Trophoblast cell (in vitro differentiated cells and primary cell): Measurements from ENCODE around the gene POU2F1.

ENCODE experiments used
- DNase-seq, 2 donors: peaks; one replicate each; pipeline ENCODE4 v3.0.0-alpha.2; 2016
- H2AFZ ChIP-seq: 2 replicates; pipeline ENCODE4 v1.6.1; 2013; ENCODE audit warnings: low read length, moderate library complexity, mild to moderate bottlenecking; ENCODE audit not compliant: insufficient read depth, poor library complexity
- H2AK5ac ChIP-seq: 2 replicates; pipeline ENCODE4 v1.6.1; 2013; ENCODE audit warnings: mild to moderate bottlenecking, low read length
- H2BK120ac ChIP-seq: 2 replicates; pipeline ENCODE4 v1.6.1; 2013; ENCODE audit warnings: low read length, mild to moderate bottlenecking, moderate library complexity; ENCODE audit not compliant: insufficient read depth, poor library complexity
- H2BK12ac ChIP-seq: 2 replicates; pipeline ENCODE4 v1.6.1; 2013; ENCODE audit warnings: mild to moderate bottlenecking, low read length, moderate library complexity
- H2BK5ac ChIP-seq: 2 replicates; pipeline ENCODE4 v1.6.1; 2013; ENCODE audit warnings: low read length, low read depth, moderate library complexity, mild to moderate bottlenecking; ENCODE audit not compliant: poor library complexity
- H3K14ac ChIP-seq: 2 replicates; pipeline ENCODE4 v1.6.1; 2013; ENCODE audit warnings: mild to moderate bottlenecking, low read length
- H3K18ac ChIP-seq: 2 replicates; pipeline ENCODE4 v1.6.1; 2013; ENCODE audit warnings: mild to moderate bottlenecking, low read length
- H3K23ac ChIP-seq: 2 replicates; pipeline ENCODE4 v1.6.1; 2013; ENCODE audit warnings: low read length
- H3K27ac ChIP-seq: 2 replicates; pipeline ENCODE4 v1.5.1; 2013; ENCODE audit warnings: low read depth, mild to moderate bottlenecking, inconsistent platforms, low read length, moderate library complexity
- H3K27me3 ChIP-seq: 2 replicates; pipeline ENCODE4 v1.6.1; 2013; ENCODE audit warnings: inconsistent platforms, mild to moderate bottlenecking, low read length, moderate library complexity; ENCODE audit not compliant: insufficient read depth
- H3K36me3 ChIP-seq, 2 experiments: 1 replicate in 1 of 2; 2 replicates in 1 of 2; pipeline ENCODE4 v1.6.1; 2013; ENCODE audit warnings: low read length in 2 of 2, mild to moderate bottlenecking in 2 of 2, moderate library complexity in 1 of 2; ENCODE audit not compliant: insufficient read depth in 2 of 2, control insufficient read depth in 1 of 2
- H3K4ac ChIP-seq: 2 replicates; pipeline ENCODE4 v1.6.1; 2013; ENCODE audit warnings: low read depth, mild to moderate bottlenecking, low read length, moderate library complexity
- H3K4me1 ChIP-seq, 2 experiments: 1 replicate in 1 of 2; 2 replicates in 1 of 2; pipeline ENCODE4 v1.6.1; 2013; ENCODE audit warnings: low read length in 2 of 2, mild to moderate bottlenecking in 2 of 2, moderate library complexity in 1 of 2; ENCODE audit not compliant: insufficient read depth in 2 of 2, control insufficient read depth in 1 of 2
- H3K4me2 ChIP-seq: 2 replicates; pipeline ENCODE4 v1.6.1; 2013; ENCODE audit warnings: inconsistent platforms, mild to moderate bottlenecking, low read length, moderate library complexity
- H3K4me3 ChIP-seq: 2 replicates; pipeline ENCODE4 v1.5.1; 2013; ENCODE audit warnings: mild to moderate bottlenecking, low read depth, low read length, inconsistent platforms
- H3K79me1 ChIP-seq: one replicate; pipeline ENCODE4 v1.6.1; 2013; ENCODE audit warnings: low read length
- H3K79me2 ChIP-seq: 2 replicates; pipeline ENCODE4 v1.6.1; 2013; ENCODE audit warnings: low read length, mild to moderate bottlenecking; ENCODE audit not compliant: control insufficient read depth, insufficient read depth, poor library complexity
- H3K9ac ChIP-seq: 2 replicates; pipeline ENCODE4 v1.6.1; 2013; ENCODE audit warnings: mild to moderate bottlenecking, low read length
- H3K9me3 ChIP-seq: 2 replicates; pipeline ENCODE4 v1.6.1; 2013; ENCODE audit warnings: low read depth, mild to moderate bottlenecking, control low read depth, inconsistent platforms, low read length; ENCODE audit not compliant: insufficient read depth
- H4K12ac ChIP-seq: 2 replicates; pipeline ENCODE4 v1.6.1; 2013; ENCODE audit warnings: low read depth, mild to moderate bottlenecking, low read length, moderate library complexity
- H4K8ac ChIP-seq: 2 replicates; pipeline ENCODE4 v1.6.1; 2013; ENCODE audit warnings: low read depth, mild to moderate bottlenecking, low read length, moderate library complexity
- H4K91ac ChIP-seq: one replicate; pipeline ENCODE4 v1.6.1; 2013; ENCODE audit warnings: low read depth, mild to moderate bottlenecking, low read length, moderate library complexity
- WGBS: extraction: QIAGEN DNeasy Blood & Tissue Kit; methylation state at CpG from one replicate; pipeline ENCODE4 v1.1.7; 2013; ENCODE audit warnings: missing lambda C conversion rate; ENCODE audit not compliant: insufficient read length, insufficient coverage; ENCODE audit errors: extremely low coverage; 5-methylcytosine and 5-hydroxymethylcytosine counted together

The POU2F1 gene

DNA sequence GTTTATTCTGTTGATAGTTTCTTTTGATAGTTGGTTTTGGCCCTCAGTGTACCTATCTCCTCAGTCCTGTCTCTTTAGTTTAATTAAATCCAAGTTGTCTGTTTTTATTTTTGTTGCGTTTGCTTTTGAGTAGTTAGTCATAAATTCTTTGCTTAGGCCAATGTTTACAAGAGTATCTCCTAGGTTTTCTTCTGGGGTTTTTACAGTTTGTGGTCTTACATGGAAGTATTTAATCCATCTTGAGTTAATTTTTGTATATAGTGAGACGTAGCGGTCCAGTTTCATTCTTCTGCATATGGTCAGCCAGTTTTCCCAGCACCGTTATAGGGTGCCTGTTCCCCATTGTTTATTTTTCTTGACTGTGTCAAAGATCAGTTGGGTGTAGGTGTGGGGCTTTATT, 139.4 kb downstream of the POU2F1 start:
- H3K4me3 ChIP-seq, result no peak overlapping the region
- no peak overlapping the region for H3K23ac ChIP-seq
- H3K4ac ChIP-seq, result no peak overlapping the region
- DNase-seq, result no peak
- no peak overlapping the region for H2BK120ac ChIP-seq
- H4K8ac ChIP-seq, result no peak overlapping the region
- H2AFZ ChIP-seq, result no peak overlapping the region
- no peak overlapping the region for H4K91ac ChIP-seq
- no peak overlapping the region for H2AK5ac ChIP-seq
- no CpG with 5 or more reads among the region's 4 CpGs for WGBS
- no peaks in the 10 kb centered on the region for H3K79me1 ChIP-seq
- no peaks in the 10 kb centered on the region for H3K4me1 ChIP-seq
- H3K9ac ChIP-seq, result no peak overlapping the region
- H3K79me2 ChIP-seq, result no peaks in the 10 kb centered on the region
- H3K27ac ChIP-seq, result no peak overlapping the region
- H3K18ac ChIP-seq, result no peak overlapping the region
- no peak overlapping the region for H3K14ac ChIP-seq
- H3K27me3 ChIP-seq, result no peaks in the 10 kb centered on the region
- no peaks in the 10 kb centered on the region for H3K36me3 ChIP-seq
- no peak overlapping the region for H4K12ac ChIP-seq
- no peaks in the 10 kb centered on the region for H3K9me3 ChIP-seq
- H2BK5ac ChIP-seq, result no peak overlapping the region
- no peak overlapping the region for H2BK12ac ChIP-seq
- no peak overlapping the region for H3K4me2 ChIP-seq

- Histone ChIP-seq H3K4me1 (no peaks in the 10 kb centered on the region), H2BK5ac (no peak overlapping the region), H3K79me1 (no peaks in the 10 kb centered on the region), H3K4me3 (no peak overlapping the region), H2BK120ac (no peak overlapping the region), H3K27ac (no peak overlapping the region), H4K91ac (no peak overlapping the region), H4K12ac (no peak overlapping the region), H2BK12ac (no peak overlapping the region), H3K9me3 (no peaks in the 10 kb centered on the region), H3K79me2 (no peaks in the 10 kb centered on the region), H3K9ac (no peak overlapping the region), H3K23ac (no peak overlapping the region), H3K4me2 (no peak overlapping the region), H2AK5ac (no peak overlapping the region), H3K27me3 (no peaks in the 10 kb centered on the region), H4K8ac (no peak overlapping the region), H3K18ac (no peak overlapping the region), H3K14ac (no peak overlapping the region), H2AFZ (no peak overlapping the region), H3K36me3 (no peaks in the 10 kb centered on the region), H3K4ac (no peak overlapping the region)
- DNase-seq, result no peak
- WGBS, result no CpG with 5 or more reads among the region's 1 CpG
These were observed 142.0 kb downstream of the POU2F1 start for GRCh38 chr1:167362638-167363037.

DNA sequence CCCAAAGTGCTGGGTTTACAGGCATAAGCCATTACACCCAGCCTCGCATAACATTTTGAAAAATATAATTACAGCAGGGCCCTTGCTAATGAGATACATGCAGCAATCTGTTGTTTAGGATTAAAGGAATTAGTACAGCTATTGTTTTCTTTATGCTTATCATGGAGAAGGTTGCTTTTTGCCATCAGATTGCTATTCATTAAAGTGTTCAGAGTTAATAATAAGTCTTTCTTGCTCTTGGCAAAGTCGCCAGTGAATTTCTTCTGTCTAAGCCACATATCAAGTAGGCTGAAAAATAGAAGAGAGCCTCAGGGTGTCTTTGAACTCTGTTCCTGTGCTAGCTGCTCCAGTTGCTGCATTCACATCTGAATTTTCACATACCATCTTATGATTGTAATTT, 144.1 kb downstream of the POU2F1 start:
- Histone ChIP-seq H3K79me2 (no peaks in the 10 kb centered on the region), H3K4me3 (no peak overlapping the region), H3K4ac (no peak overlapping the region), H3K18ac (no peak overlapping the region), H2BK5ac (no peak overlapping the region), H4K8ac (no peak overlapping the region), H3K9me3 (no peaks in the 10 kb centered on the region), H3K4me2 (no peak overlapping the region), H3K4me1 (no peaks in the 10 kb centered on the region), H2AFZ (no peak overlapping the region), H2BK120ac (no peak overlapping the region), H3K79me1 (no peaks in the 10 kb centered on the region), H2AK5ac (no peak overlapping the region), H3K27ac (no peak overlapping the region), H2BK12ac (no peak overlapping the region), H3K23ac (no peak overlapping the region), H3K36me3 (no peaks in the 10 kb centered on the region), H4K91ac (no peak overlapping the region), H4K12ac (no peak overlapping the region), H3K14ac (no peak overlapping the region), H3K27me3 (no peaks in the 10 kb centered on the region), H3K9ac (no peak overlapping the region)
- DNase-seq, result no peak
- WGBS, result no CpG with 5 or more reads among the region's 2 CpGs

DNA sequence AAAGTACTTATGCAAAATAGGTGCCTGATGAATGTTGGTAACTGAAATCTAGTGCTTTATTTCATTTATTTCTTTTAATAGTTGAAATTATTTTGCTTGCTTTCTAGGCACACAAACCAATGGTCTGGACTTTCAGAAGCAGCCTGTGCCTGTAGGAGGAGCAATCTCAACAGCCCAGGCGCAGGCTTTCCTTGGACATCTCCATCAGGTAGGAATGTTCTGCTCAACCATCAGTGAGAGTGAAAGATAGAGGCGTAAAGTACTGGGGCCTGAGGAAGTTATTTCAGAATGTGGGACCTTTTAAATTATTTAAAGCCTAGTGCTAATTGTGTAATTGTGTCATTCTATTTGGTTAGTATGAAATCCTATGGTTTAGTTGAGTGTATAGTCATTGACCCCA, 144.7 kb downstream of the POU2F1 start:
- Histone ChIP-seq H3K9me3 (no peaks in the 10 kb centered on the region), H2AFZ (no peak overlapping the region), H3K4me3 (no peak overlapping the region), H4K8ac (no peak overlapping the region), H3K4ac (no peak overlapping the region), H2BK120ac (no peak overlapping the region), H3K27me3 (no peaks in the 10 kb centered on the region), H2BK12ac (no peak overlapping the region), H2BK5ac (no peak overlapping the region), H3K36me3 (no peaks in the 10 kb centered on the region), H3K23ac (no peak overlapping the region), H3K14ac (no peak overlapping the region), H2AK5ac (no peak overlapping the region), H3K4me1 (no peaks in the 10 kb centered on the region), H3K79me1 (no peaks in the 10 kb centered on the region), H3K4me2 (no peak overlapping the region), H4K91ac (no peak overlapping the region), H3K27ac (no peak overlapping the region), H3K18ac (no peak overlapping the region), H4K12ac (no peak overlapping the region), H3K9ac (no peak overlapping the region), H3K79me2 (no peaks in the 10 kb centered on the region)
- WGBS, result no CpG with 5 or more reads among the region's 2 CpGs
- no peak for DNase-seq
